Activated B cell treated with CpG ODN at 0.5 μM for 24 hours (primary cell): ENCODE measurements around the gene MARK3. TPM values are rescaled to one million over a fixed set of nuclear protein-coding genes. Genes with fewer than 3 reads are reported as not detected.

Experiments used
- ATAC-seq: fragments of 200-7000 bp; cut with Tn5 transposase; one replicate; pipeline ENCODE4 v1.10.0; 2021; ENCODE audit warnings: low read depth, mild to moderate bottlenecking, moderate library complexity
- CTCF ChIA-PET: fragments of 350-600 bp; sonication (Branson Sonifier 250); formaldehyde crosslinking; loops from one replicate; lab custom pipeline; 2021; ENCODE audit warnings: antibody characterized with exemption; lab: Charles Lee
- POLR2A ChIA-PET: fragments of 350-600 bp; sonication (Branson Sonifier 250); formaldehyde crosslinking; loops from one replicate; lab custom pipeline; 2021; ENCODE audit warnings: antibody characterized with exemption; lab: Charles Lee
- DNase-seq: peaks from one replicate; pipeline ENCODE4 v3.0.0; 2022
- H3K27ac Mint-ChIP-seq: one replicate; pipeline ENCODE4 v1.8.0; 2020; ENCODE audit warnings: mixed read lengths
- H3K27me3 Mint-ChIP-seq: one replicate; pipeline ENCODE4 v1.8.0; 2021; ENCODE audit warnings: mixed read lengths
- H3K36me3 Mint-ChIP-seq: one replicate; pipeline ENCODE4 v1.8.0; 2021; ENCODE audit warnings: low read depth, mixed read lengths
- H3K4me1 Mint-ChIP-seq: one replicate; pipeline ENCODE4 v1.8.0; 2021; ENCODE audit warnings: mixed read lengths
- H3K4me3 Mint-ChIP-seq: one replicate; pipeline ENCODE4 v1.8.0; 2020; ENCODE audit warnings: mild to moderate bottlenecking, mixed read lengths
- H3K9me3 Mint-ChIP-seq: one replicate; pipeline ENCODE4 v1.8.0; 2020; ENCODE audit warnings: mixed read lengths
- CTCF ChIP-seq: fragments of 200-600 bp; IDR thresholded peaks from one replicate; pipeline ENCODE4 v1.8.0; 2022; ENCODE audit warnings: antibody characterized with exemption, mild to moderate bottlenecking
- intact Hi-C: fragments of 100-400 bp; cut with micrococcal nuclease; formaldehyde crosslinking; loops from one replicate; pipeline ENCODE4 v1.15.1; 2024
- total RNA-seq: library from RNA; stranded (reverse); gene quantifications from 2 replicates; pipeline ENCODE4 v1.2.3, GENCODE V29; 2022

The MARK3 gene
- total RNA-seq, 1 donor from 2014 or later, result 110 TPM

- Mint-ChIP-seq H3K27me3 (no peaks in the 10 kb centered on the region), H3K4me3 (peak overlapping the region; percentile 92), H3K9me3 (no peaks in the 10 kb centered on the region), H3K4me1 (peaks cover 57% of the 10 kb centered on the region), H3K36me3 (peaks cover 22% of the 10 kb centered on the region), H3K27ac (peak overlapping the region; percentile 50)
- POLR2A ChIA-PET, result interaction anchor here (1.3 kb wide), 1 partner anchor 32 kb away, joined by 4 read pairs; the partner anchor contains the start of genes BAG5 and COA8
- CTCF ChIA-PET, result interaction anchor here (0.9 to 1.4 kb wide), 3 partner anchors 9 to 16 kb away, joined by 4 to 6 read pairs (median 5); no protein-coding TSS in a partner anchor
- intact Hi-C loops, result no loop called here
- DNase-seq, result no peak
- TF ChIP-seq CTCF, result no peak
- ATAC-seq, result no peak
Observed at GRCh38 chr14:103530390-103530789, 145.2 kb downstream of the MARK3 start.

- Mint-ChIP-seq H3K27me3 (no peaks in the 10 kb centered on the region), H3K4me1 (peaks cover 52% of the 10 kb centered on the region), H3K9me3 (no peaks in the 10 kb centered on the region), H3K4me3 (no peak overlapping the region), H3K36me3 (peaks cover 22% of the 10 kb centered on the region), H3K27ac (no peak overlapping the region)
- intact Hi-C loops, result no loop called here
- ChIA-PET CTCF (interaction anchor here (0.9 to 1.4 kb wide), 3 partner anchors 9 to 16 kb away, joined by 4 to 6 read pairs (median 5); no protein-coding TSS in a partner anchor), POLR2A (no interaction called here)
- ATAC-seq (no peak), DNase-seq (no peak)
- no peak for TF ChIP-seq CTCF
Observed at GRCh38 chr14:103530831-103531230, 145.6 kb downstream of the MARK3 start.

- no peaks in the 10 kb centered on the region for H3K27me3 Mint-ChIP-seq
- DNase-seq (no peak), ATAC-seq (no peak)
- no peaks in the 10 kb centered on the region for H3K9me3 Mint-ChIP-seq
- H3K4me1 Mint-ChIP-seq, result peaks cover 46% of the 10 kb centered on the region
- intact Hi-C loops, result no loop called here
- peaks cover 25% of the 10 kb centered on the region for H3K36me3 Mint-ChIP-seq
- ChIA-PET CTCF (interaction anchor here (0.9 to 1.4 kb wide), 3 partner anchors 10 to 15 kb away, joined by 4 to 6 read pairs (median 5); no protein-coding TSS in a partner anchor), POLR2A (no interaction called here)
- no peak for TF ChIP-seq CTCF
- H3K4me3 Mint-ChIP-seq, result no peak overlapping the region
- peak overlapping the region; percentile 24 for H3K27ac Mint-ChIP-seq
Observed at GRCh38 chr14:103531421-103532215, 146.4 kb downstream of the MARK3 start.

GRCh38 chr14:103532216-103533136, 147.3 kb downstream of the MARK3 start:
- Mint-ChIP-seq H3K9me3 (no peaks in the 10 kb centered on the region), H3K4me3 (no peak overlapping the region), H3K27me3 (no peaks in the 10 kb centered on the region), H3K27ac (no peak overlapping the region), H3K4me1 (peaks cover 37% of the 10 kb centered on the region), H3K36me3 (peaks cover 28% of the 10 kb centered on the region)
- ATAC-seq (no peak), DNase-seq (no peak)
- intact Hi-C loops, result no loop called here
- ChIA-PET POLR2A (interaction anchor here (0.6 to 0.7 kb wide), 2 partner anchors 8 to 34 kb away, joined by 3 to 4 read pairs; no protein-coding TSS in a partner anchor), CTCF (no interaction called here)
- no peak for TF ChIP-seq CTCF
